A549 (cell line): Measurements from ENCODE around the gene INF2. TPM values are rescaled to one million over a fixed set of nuclear protein-coding genes. Genes with fewer than 3 reads are reported as not detected.

Experiments
- ATAC-seq, 2 experiments: fragments of 200-7000 bp in 1 of 2; fragments of >200 bp in 1 of 2; cut with Nextera tagmentation in 1 of 2; cut with Tn5 transposase in 1 of 2; 3 replicates each; pipeline versions ENCODE4 v1.8.0 to v1.9.1; 2018 to 2020; ENCODE audit warnings: mild to moderate bottlenecking in 1 of 2, moderate library complexity in 1 of 2
- CTCF ChIA-PET: fragments of 300-600 bp; sonication (Branson Sonifier 250); formaldehyde crosslinking; extraction: SDS; loops from one replicate; lab custom pipeline; 2021; ENCODE audit warnings: antibody characterized with exemption, inconsistent platforms; lab: Yijun Ruan, JAX
- POLR2A ChIA-PET: fragments of 350-600 bp; formaldehyde crosslinking; extraction: SDS; loops from one replicate; lab custom pipeline; 2021; ENCODE audit warnings: antibody characterized with exemption, inconsistent platforms; lab: Yijun Ruan, JAX
- DNase-seq, 2 experiments: peaks; one replicate each; pipeline versions ENCODE4 v3.0.0 to v3.0.0-alpha.2; 2011 to 2016; ENCODE audit warnings: low read depth in 1 of 2, low spot score in 1 of 2
- FAIRE-seq: peaks from 2 replicates; lab custom pipeline; 2011; peaks lifted over from hg19 to GRCh38; lab: Jason Lieb, UNC
- H3K27ac ChIP-seq, 2 experiments: fragments of >200 bp; sonication (Bioruptor Twin); formaldehyde crosslinking; 3 replicates each; pipeline ENCODE4 v1.5.1; 2016 to 2017
- H3K4me1 ChIP-seq: fragments of >200 bp; sonication (Bioruptor Twin); formaldehyde crosslinking; 3 replicates; pipeline ENCODE4 v1.6.1; 2016
- H3K4me2 ChIP-seq: fragments of >200 bp; sonication (Bioruptor Twin); formaldehyde crosslinking; 3 replicates; pipeline ENCODE4 v1.6.1; 2016
- H3K4me3 ChIP-seq: fragments of >200 bp; sonication (Bioruptor Twin); formaldehyde crosslinking; 3 replicates; pipeline ENCODE4 v1.5.1; 2016
- H3K9me3 ChIP-seq: fragments of >200 bp; sonication (Bioruptor Twin); formaldehyde crosslinking; 3 replicates; pipeline ENCODE4 v1.6.1; 2016
- ATOH8 ChIP-seq: fragments of 250-450 bp; sonication (Bioruptor Pico); IDR thresholded peaks from 2 replicates; pipeline ENCODE4 v1.5.0; 2020; ENCODE audit warnings: low read depth, mild to moderate bottlenecking, moderate library complexity
- CHD4 ChIP-seq: fragments of 200-600 bp; sonication (generic); IDR thresholded peaks from 2 replicates; pipeline ENCODE4 v1.6.1; 2016; ENCODE audit warnings: antibody characterized with exemption, mild to moderate bottlenecking, borderline replicate concordance
- E2F6 ChIP-seq: IDR thresholded peaks from 2 replicates; pipeline ENCODE4 v1.6.1; 2012; ENCODE audit warnings: low read depth, borderline replicate concordance
- EP300 ChIP-seq, 2 experiments: fragments of >200 bp; sonication (Bioruptor Twin); formaldehyde crosslinking; IDR thresholded peaks; 2 replicates in 1 of 2; 3 replicates in 1 of 2; pipeline ENCODE4 v1.6.1; 2016 to 2017
- FOXS1 ChIP-seq: fragments of 250-450 bp; sonication (Bioruptor Pico); IDR thresholded peaks from 2 replicates; pipeline ENCODE4 v1.5.0; 2020; ENCODE audit warnings: mild to moderate bottlenecking, moderate library complexity
- GATA3 ChIP-seq: IDR thresholded peaks from 2 replicates; pipeline ENCODE4 v1.6.1; 2012; ENCODE audit warnings: borderline replicate concordance
- HDAC2 ChIP-seq: fragments of 200-600 bp; sonication (generic); IDR thresholded peaks from 2 replicates; pipeline ENCODE4 v1.6.1; 2016
- HEYL ChIP-seq: fragments of 250-450 bp; sonication (Bioruptor Pico); IDR thresholded peaks from 2 replicates; pipeline ENCODE4 v1.8.0; 2021; ENCODE audit warnings: mild to moderate bottlenecking, moderate library complexity
- HOXB13 ChIP-seq: fragments of 250-450 bp; sonication (Bioruptor Pico); IDR thresholded peaks from 2 replicates; pipeline ENCODE4 v1.5.0; 2020; ENCODE audit warnings: low read depth, mild to moderate bottlenecking, moderate library complexity
- JUN ChIP-seq, 2 experiments: fragments of >200 bp; sonication (Bioruptor Twin); formaldehyde crosslinking; IDR thresholded peaks; 2 replicates in 1 of 2; 3 replicates in 1 of 2; pipeline ENCODE4 v1.6.1; 2016 to 2017
- JUNB ChIP-seq: fragments of >200 bp; sonication (Bioruptor Twin); formaldehyde crosslinking; IDR thresholded peaks from 2 replicates; pipeline ENCODE4 v1.6.1; 2016
- KDM1A ChIP-seq: fragments of 200-600 bp; sonication (generic); IDR thresholded peaks from 2 replicates; pipeline ENCODE4 v1.6.1; 2016; ENCODE audit warnings: low read depth, mild to moderate bottlenecking
- MAZ ChIP-seq: fragments of 150-350 bp; IDR thresholded peaks from 2 replicates; pipeline ENCODE4 v1.6.1; 2014; ENCODE audit warnings: antibody characterized with exemption, low read depth, low read length, borderline replicate concordance
- NPAS2 ChIP-seq: fragments of 250-450 bp; sonication (Bioruptor Pico); IDR thresholded peaks from 2 replicates; pipeline ENCODE4 v1.8.0; 2022; ENCODE audit warnings: mild to moderate bottlenecking, moderate library complexity, borderline replicate concordance
- PHF8 ChIP-seq: fragments of 200-600 bp; sonication (generic); IDR thresholded peaks from 2 replicates; pipeline ENCODE4 v1.6.1; 2016; ENCODE audit warnings: low read depth, mild to moderate bottlenecking, antibody characterized with exemption, moderate library complexity, borderline replicate concordance
- POLR2AphosphoS2 ChIP-seq: conservative IDR thresholded peaks from 2 replicates; pipeline ENCODE4 v1.6.1; 2012; ENCODE audit warnings: low read length, improper control_type of control experiment, inconsistent platforms
- RCOR1 ChIP-seq: fragments of 150-350 bp; IDR thresholded peaks from 2 replicates; pipeline ENCODE4 v1.6.1; 2014; ENCODE audit warnings: antibody characterized with exemption, low read length, low read depth
- REST ChIP-seq: fragments of 200-600 bp; sonication (generic); IDR thresholded peaks from 2 replicates; pipeline ENCODE4 v1.6.1; 2016; ENCODE audit warnings: antibody characterized with exemption, mild to moderate bottlenecking, moderate library complexity
- RFX5 ChIP-seq: fragments of 450-650 bp; IDR thresholded peaks from 2 replicates; pipeline ENCODE4 v1.7.1; 2014; ENCODE audit warnings: antibody characterized with exemption, mild to moderate bottlenecking, moderate library complexity
- RNF2 ChIP-seq: fragments of 200-600 bp; sonication (generic); IDR thresholded peaks from 2 replicates; pipeline ENCODE4 v1.6.1; 2016; ENCODE audit warnings: low read depth, mild to moderate bottlenecking, antibody characterized with exemption, moderate library complexity, borderline replicate concordance
- SMC3 ChIP-seq: fragments of >200 bp; sonication (Bioruptor Twin); formaldehyde crosslinking; IDR thresholded peaks from 3 replicates; pipeline ENCODE4 v1.6.1; 2018; ENCODE audit warnings: inconsistent platforms
- SREBF2 ChIP-seq: fragments of 450-650 bp; IDR thresholded peaks from 2 replicates; pipeline ENCODE4 v1.6.1; 2014; ENCODE audit warnings: mild to moderate bottlenecking, moderate library complexity
- ZNF302 ChIP-seq: fragments of 250-450 bp; sonication (Bioruptor Pico); IDR thresholded peaks from 2 replicates; pipeline ENCODE4 v1.9.0; 2021; ENCODE audit warnings: inconsistent platforms, mild to moderate bottlenecking, moderate library complexity
- WGBS: methylation state at CpG from one replicate; pipeline ENCODE4 v1.1.6; 2017; ENCODE audit errors: missing lambda C conversion rate; 5-methylcytosine and 5-hydroxymethylcytosine counted together
- polyA plus RNA-seq, 4 experiments: library from polyadenylated mRNA; depleted of rRNA in 3 of 4; stranded (reverse); fragments of >200 nt; fragmentation: RNase III in 1 of 4; extraction: RNeasy Plus Mini Kit Qiagen cat#74134 plus additional on column Dnase treatment in 1 of 4; gene quantifications; 2 replicates in 3 of 4; 3 replicates in 1 of 4; pipeline ENCODE4 v1.2.3, GENCODE V29; 2011 to 2017

Gene INF2
- polyA plus RNA-seq, 2 of the 4 experiments (the other 2 are of a cell fraction) = 24.7 to 71.2 TPM

GRCh38 chr14:104757238-104757585, 67.8 kb downstream of the INF2 start:
- no peak overlapping the region for H3K27ac ChIP-seq
- WGBS = 90% methylated on average over 10 of the region's 10 CpGs
- no peak for ATAC-seq
- no peak overlapping the region for H3K4me2 ChIP-seq
- ChIA-PET CTCF (interaction anchor here (5.1 kb wide), 1 partner anchor 13 kb away, joined by 65 read pairs; no protein-coding TSS in a partner anchor), POLR2A (no interaction called here)
- DNase-seq = no peak
- TF ChIP-seq HOXB13 (CRISPR knock-in tag) = no peak
- no peak for TF ChIP-seq SREBF2
- no peak for TF ChIP-seq HDAC2
- TF ChIP-seq MAZ = no peak
- TF ChIP-seq RNF2 = no peak
- no peak for TF ChIP-seq JUNB
- FAIRE-seq = no peak
- H3K4me1 ChIP-seq = peaks cover 9% of the 10 kb centered on the region; the same call in 2 of the 3 replicates
- H3K4me3 ChIP-seq = no peak overlapping the region
- no peaks in the 10 kb centered on the region for H3K9me3 ChIP-seq

GRCh38 chr14:104757681-104758392, 68.4 kb downstream of the INF2 start:
- H3K9me3 ChIP-seq = no peaks in the 10 kb centered on the region
- FAIRE-seq (no peak), DNase-seq (no peak), ATAC-seq (no peak)
- CTCF ChIA-PET = interaction anchor here (1.2 to 5.1 kb wide), 2 partner anchors 13 to 194 kb away, joined by 3 to 65 read pairs; no protein-coding TSS in a partner anchor
- POLR2A ChIA-PET = no interaction called here
- H3K4me1 ChIP-seq = peaks cover 9% of the 10 kb centered on the region; the same call in 2 of the 3 replicates
- TF ChIP-seq SMC3 (no peak), KDM1A (no peak), ZNF302 (CRISPR knock-in tag) (no peak)
- no peak overlapping the region for H3K27ac ChIP-seq
- no peak overlapping the region for H3K4me3 ChIP-seq
- WGBS = 93% methylated on average over 18 of the region's 19 CpGs
- H3K4me2 ChIP-seq = no peak overlapping the region

- FAIRE-seq (no peak), ATAC-seq (no peak), DNase-seq (no peak)
- Histone ChIP-seq H3K27ac (no peak overlapping the region), H3K4me2 (no peak overlapping the region), H3K4me1 (peaks cover 5% of the 10 kb centered on the region; the same call in 2 of the 3 replicates), H3K9me3 (no peaks in the 10 kb centered on the region), H3K4me3 (no peak overlapping the region)
- WGBS = 90% methylated on average over 29 of the region's 30 CpGs
- TF ChIP-seq GATA3 = no peak
- no peak for TF ChIP-seq REST
- TF ChIP-seq PHF8 = no peak
- no peak for TF ChIP-seq SREBF2
- no peak for TF ChIP-seq RCOR1
- TF ChIP-seq EP300 (IDR thresholded peaks at IDR 0.05) = no peak
- no peak for TF ChIP-seq FOXS1
- TF ChIP-seq ATOH8 = no peak
- no peak for TF ChIP-seq E2F6
- TF ChIP-seq POLR2AphosphoS2 = no peak
- no peak for TF ChIP-seq CHD4
- no peak for TF ChIP-seq NPAS2 (CRISPR knock-in tag)
- no peak for TF ChIP-seq JUN (IDR thresholded peaks at IDR 0.05)
- no peak for TF ChIP-seq HEYL
- TF ChIP-seq RFX5 = no peak
- CTCF ChIA-PET = interaction anchor here (0.8 to 5.1 kb wide), 6 partner anchors 8 to 195 kb away, joined by 3 to 65 read pairs (median 4); no protein-coding TSS in a partner anchor
- POLR2A ChIA-PET = no interaction called here
Observed at GRCh38 chr14:104758981-104759969, 69.9 kb downstream of the INF2 start.
